GM10266 (cell line): ENCODE data around the gene ECE2.
A peak's percentile ranks its signal among the peaks of the same experiment; 100 is the strongest.
"Not testable (repeated sequence)": the region's sequence is repeated elsewhere in the genome, so short reads cannot be mapped to it uniquely, and the experiment has no call there.

ENCODE experiments used
- DNase-seq: peaks from one replicate; pipeline ENCODE4 v3.0.0; 2012; ENCODE audit errors: extremely low spot score
- CTCF ChIP-seq: IDR thresholded peaks from 2 replicates; pipeline ENCODE4 v1.5.1; 2012; ENCODE audit warnings: mild to moderate bottlenecking, low read depth; ENCODE audit not compliant: control insufficient read depth, insufficient read depth; ENCODE audit errors: missing control alignments

Gene ECE2

GRCh38 chr3:184261270-184261853 lies 14.5 kb upstream of the ECE2 start, which contains the start of gene CAMK2N2:
Gene CAMK2N2, minus strand, starts transcription at chr3:184261553. Its CDS starts 268 bp downstream, at chr3:184261285.
- TF ChIP-seq CTCF, result no peak

GRCh38 chr3:184261854-184262763 lies 13.7 kb upstream of the ECE2 start:
- peak; percentile 75 for DNase-seq
- TF ChIP-seq CTCF, result no peak

More at GRCh38 chr3:184261270-184261853, 14.5 kb upstream of the ECE2 start, which contains the start of gene CAMK2N2:
- DNase-seq, result peak; percentile 96

GRCh38 chr3:184262764-184263179 lies 13.1 kb upstream of the ECE2 start:
- DNase-seq, result no peak
- TF ChIP-seq CTCF, result no peak

GRCh38 chr3:184267249-184267648 lies 8.6 kb upstream of the ECE2 start:
- not testable (repeated sequence) for DNase-seq

- DNase-seq, result no peak
- TF ChIP-seq CTCF, result no peak
These were observed 3.6 kb upstream of the ECE2 start for GRCh38 chr3:184272269-184272668.

- DNase-seq, result no peak
- TF ChIP-seq CTCF, result no peak
These were observed 481 bp upstream of the ECE2 start for GRCh38 chr3:184275381-184275701.

GRCh38 chr3:184277366-184277765 lies 1.5 kb downstream of the ECE2 start:
- no peak for DNase-seq
- TF ChIP-seq CTCF, result no peak

- TF ChIP-seq CTCF, result no peak
- no peak for DNase-seq
These were observed 7.1 kb downstream of the ECE2 start for GRCh38 chr3:184282941-184283340.
